Stomach (tissue), 9 donors: ENCODE results near the gene EOMES. TPM values are rescaled to one million over a fixed set of nuclear protein-coding genes. Genes with fewer than 3 reads are reported as not detected.

Experiments used
- DNase-seq, 2 donors: peaks; one replicate each; pipeline versions ENCODE4 v3.0.0 to v3.0.0-alpha.2; 2013 to 2019
- H3K27ac ChIP-seq, 5 donors: fragments of 200-600 bp in 4 of 5; sonication (generic) in 4 of 5; one replicate each; pipeline ENCODE4 v1.5.1; 2013 to 2019; ENCODE audit warnings: mild to moderate bottlenecking in 1 of 5, moderate library complexity in 1 of 5
- H3K27me3 ChIP-seq, 3 donors: fragments of 200-600 bp; sonication (generic); one replicate each; pipeline ENCODE4 v1.5.1; 2017 to 2019; ENCODE audit warnings: mixed run types in 1 of 3
- H3K36me3 ChIP-seq, 4 donors: fragments of 200-600 bp; sonication (generic); 1 replicate in 3 of 4; 2 replicates in 1 of 4; pipeline ENCODE4 v1.5.1; 2016 to 2019
- H3K4me1 ChIP-seq, 4 donors: fragments of 200-600 bp; sonication (generic); one replicate each; pipeline ENCODE4 v1.5.1; 2016 to 2019
- H3K4me3 ChIP-seq, 4 donors: fragments of 200-600 bp; sonication (generic) in 3 of 4; one replicate each; pipeline ENCODE4 v1.5.1; 2016 to 2019; ENCODE audit warnings: mild to moderate bottlenecking in 1 of 4
- H3K9me3 ChIP-seq, 4 donors: fragments of 200-600 bp; sonication (generic); one replicate each; pipeline ENCODE4 v1.5.1; 2016 to 2019
- EP300 ChIP-seq: sonication (generic); formaldehyde crosslinking; IDR thresholded peaks from one replicate; pipeline ENCODE4 v1.6.1; 2017; ENCODE audit warnings: antibody characterized with exemption
- POLR2A ChIP-seq, 4 donors: fragments of 450-650 bp; IDR thresholded peaks; one replicate each; pipeline ENCODE4 v1.6.1; 2016; ENCODE audit warnings: antibody characterized with exemption in 4 of 4, control low read depth in 2 of 4, mild to moderate bottlenecking in 1 of 4, moderate library complexity in 1 of 4
- POLR2AphosphoS5 ChIP-seq, 3 donors: sonication (generic); formaldehyde crosslinking; IDR thresholded peaks; one replicate each; pipeline ENCODE4 v1.6.1; 2016; ENCODE audit warnings: antibody characterized with exemption in 3 of 3
- WGBS, 5 donors: extraction: QIAGEN DNeasy Blood & Tissue Kit in 3 of 5; methylation state at CpG; one replicate each; pipeline versions ENCODE4 v1.1.5 to v1.1.7; 2013 to 2018; 5-methylcytosine and 5-hydroxymethylcytosine counted together
- intact Hi-C: fragments of 100-400 bp; cut with DNase I; formaldehyde crosslinking; loops from one replicate; pipeline ENCODE4 v1.15.1; 2023; ENCODE audit warnings: low total_unique reads
- polyA plus RNA-seq, 3 donors: library from polyadenylated mRNA; stranded (reverse); fragments of 200-250 nt; gene quantifications; one replicate each; pipeline ENCODE4 v1.2.3, GENCODE V29; 2013
- total RNA-seq, 5 donors: library from RNA; depleted of rRNA; stranded (reverse); fragments of >200 nt; gene quantifications; one replicate each; pipeline versions ENCODE4 v1.1.0 to v1.2.3, GENCODE V29; 2014 to 2016
- TF ChIP-seq, protein P1 (sequence below), 7 experiments: fragments of 450-650 bp in 4 of 7; fragments of 200-600 bp in 3 of 7; sonication (generic) in 3 of 7; IDR thresholded peaks; one replicate each; pipeline ENCODE4 v1.5.1; 2016 to 2019; ENCODE audit warnings: antibody characterized with exemption in 7 of 7, control low read depth in 2 of 7, mild to moderate bottlenecking in 1 of 7
- donor health status: healthy with polysubstance abuse.
- donor health status: Bipolar disorder and iron deficiency.
- donor health status: healthy.

The EOMES gene
- total and polyA plus RNA-seq, 8 donors = 0.10 to 0.58 (median 0.34) TPM; not detected in 4

DNA sequence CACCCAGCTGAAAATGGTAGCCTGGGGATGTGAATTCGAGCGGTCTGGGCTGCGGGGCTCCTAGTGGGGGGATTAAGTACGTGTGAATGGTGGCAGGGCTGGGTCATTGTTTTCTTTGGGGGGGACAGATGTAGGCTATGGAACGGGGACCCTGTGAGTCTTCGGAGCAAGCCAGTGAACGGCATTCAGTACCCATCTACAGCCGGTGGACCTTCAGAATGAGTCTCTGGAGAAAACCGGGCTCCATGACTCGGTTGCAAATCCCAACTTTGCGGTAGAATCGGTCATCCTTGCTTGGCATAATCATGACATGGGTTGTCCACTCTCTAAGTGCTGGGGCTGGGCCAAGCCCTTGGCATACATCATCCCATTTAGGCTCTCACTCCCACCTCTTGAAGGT lies 7.2 kb upstream of the EOMES start:
- intact Hi-C loops = no loop called here
- Histone ChIP-seq H3K27ac (no peak overlapping the region), H3K27me3 (peaks cover 33 to 82% (median 75%) of the 10 kb centered on the region in 3 donors), H3K4me1 (peaks cover 11 to 38% (median 29%) of the 10 kb centered on the region in 4 donors), H3K9me3 (no peaks in the 10 kb centered on the region), H3K4me3 (no peak overlapping the region), H3K36me3 (no peaks in the 10 kb centered on the region)
- WGBS, 5 donors = 7 to 12% (median 8%) methylated on average over 8 to 12 of the region's 12 CpGs
- no peak for DNase-seq
- TF ChIP-seq, protein P1, sequence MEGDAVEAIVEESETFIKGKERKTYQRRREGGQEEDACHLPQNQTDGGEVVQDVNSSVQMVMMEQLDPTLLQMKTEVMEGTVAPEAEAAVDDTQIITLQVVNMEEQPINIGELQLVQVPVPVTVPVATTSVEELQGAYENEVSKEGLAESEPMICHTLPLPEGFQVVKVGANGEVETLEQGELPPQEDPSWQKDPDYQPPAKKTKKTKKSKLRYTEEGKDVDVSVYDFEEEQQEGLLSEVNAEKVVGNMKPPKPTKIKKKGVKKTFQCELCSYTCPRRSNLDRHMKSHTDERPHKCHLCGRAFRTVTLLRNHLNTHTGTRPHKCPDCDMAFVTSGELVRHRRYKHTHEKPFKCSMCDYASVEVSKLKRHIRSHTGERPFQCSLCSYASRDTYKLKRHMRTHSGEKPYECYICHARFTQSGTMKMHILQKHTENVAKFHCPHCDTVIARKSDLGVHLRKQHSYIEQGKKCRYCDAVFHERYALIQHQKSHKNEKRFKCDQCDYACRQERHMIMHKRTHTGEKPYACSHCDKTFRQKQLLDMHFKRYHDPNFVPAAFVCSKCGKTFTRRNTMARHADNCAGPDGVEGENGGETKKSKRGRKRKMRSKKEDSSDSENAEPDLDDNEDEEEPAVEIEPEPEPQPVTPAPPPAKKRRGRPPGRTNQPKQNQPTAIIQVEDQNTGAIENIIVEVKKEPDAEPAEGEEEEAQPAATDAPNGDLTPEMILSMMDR (IDR thresholded peaks at IDR 0.05) = no peak
- TF ChIP-seq POLR2A (IDR thresholded peaks at IDR 0.05) (no peak), EP300 (no peak), POLR2AphosphoS5 (IDR thresholded peaks at IDR 0.05) (no peak)

DNA sequence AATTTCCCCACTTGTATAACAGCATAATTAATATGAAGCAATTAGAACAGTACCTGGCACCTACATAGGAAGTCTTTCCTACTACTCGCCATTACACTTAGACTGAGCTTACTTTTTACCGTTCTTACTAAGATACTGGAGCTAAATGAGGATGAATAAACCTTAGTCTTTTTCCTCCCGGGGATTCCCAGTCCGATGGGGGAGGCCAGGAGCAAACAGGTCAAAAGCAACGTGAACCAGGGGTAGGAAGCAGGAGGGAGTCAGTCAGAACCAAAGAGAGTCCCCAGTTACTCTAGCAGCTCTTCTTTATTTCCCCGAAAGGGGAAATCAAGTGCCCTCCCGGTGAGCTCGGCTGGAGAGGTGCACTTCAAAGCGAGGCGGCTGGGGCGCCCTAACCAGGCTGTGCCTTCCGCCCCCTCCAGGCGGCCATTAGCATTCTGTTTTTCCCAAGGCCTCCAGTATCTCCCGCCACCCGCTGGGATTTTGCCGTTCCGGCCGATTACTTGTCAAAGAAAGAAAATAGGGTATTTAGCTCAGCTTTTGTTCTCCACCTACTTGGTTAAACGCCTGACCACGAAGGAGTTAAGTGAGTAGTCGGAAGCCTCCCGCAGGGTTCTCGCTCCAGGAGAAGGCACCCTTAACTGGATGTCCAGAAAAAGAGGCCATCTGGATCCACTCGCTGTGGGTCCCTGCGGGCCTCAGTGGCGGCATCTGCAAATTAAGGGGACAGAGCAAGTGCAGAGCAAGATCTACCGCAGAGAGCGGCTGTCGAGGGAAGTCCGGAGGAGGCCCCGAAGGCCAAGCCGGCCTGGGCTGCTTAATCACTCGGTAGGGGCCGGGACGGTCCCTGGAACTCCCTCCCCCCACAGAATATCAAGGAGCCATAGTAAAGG lies 6.3 kb upstream of the EOMES start:
- Histone ChIP-seq H3K4me3 (peak overlapping the region in 2 of 4 donors; percentile 5 to 24), H3K4me1 (peaks cover 14 to 47% (median 35%) of the 10 kb centered on the region in 4 donors), H3K27ac (no peak overlapping the region), H3K27me3 (peaks cover 39 to 91% (median 84%) of the 10 kb centered on the region in 3 donors), H3K9me3 (no peaks in the 10 kb centered on the region), H3K36me3 (no peaks in the 10 kb centered on the region)
- 4 to 9% (median 6%) methylated on average over 29 to 35 of the region's 35 CpGs for WGBS, 5 donors
- TF ChIP-seq POLR2AphosphoS5 (IDR thresholded peaks at IDR 0.05) (no peak), EP300 (no peak), POLR2A (IDR thresholded peaks at IDR 0.05) (no peak)
- TF ChIP-seq, protein P1 (IDR thresholded peaks at IDR 0.05) = no peak
- intact Hi-C loops = no loop called here
- DNase-seq = peak in 1 of 2 donors; percentile 20

DNA sequence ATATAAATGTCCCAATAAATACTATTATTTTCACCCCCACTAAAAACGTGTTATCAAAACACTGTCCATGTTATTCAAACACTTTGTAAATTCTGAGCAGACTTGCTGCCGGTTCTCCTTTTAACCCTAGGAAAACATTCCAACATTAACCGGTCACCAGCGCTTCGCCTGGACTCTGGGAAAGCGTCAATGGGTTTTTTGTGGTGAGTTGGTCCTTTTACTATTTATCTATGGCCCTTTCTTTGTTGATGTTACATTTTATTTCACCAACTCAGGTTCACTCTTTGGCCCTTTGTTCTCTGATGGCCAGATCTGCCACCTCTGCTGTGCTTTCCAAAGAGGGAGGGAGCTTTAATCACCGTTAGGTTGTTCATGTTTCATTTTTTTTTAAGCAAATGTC lies 4.1 kb upstream of the EOMES start:
- Histone ChIP-seq H3K36me3 (no peaks in the 10 kb centered on the region), H3K4me1 (peaks cover 36 to 69% (median 56%) of the 10 kb centered on the region in 4 donors), H3K27me3 (peaks cover 49 to 100% (median 96%) of the 10 kb centered on the region in 3 donors), H3K27ac (no peak overlapping the region), H3K4me3 (no peak overlapping the region), H3K9me3 (no peaks in the 10 kb centered on the region)
- WGBS, 5 donors = 10 to 23% (median 14%) methylated on average over 7 of the region's 7 CpGs
- DNase-seq = no peak
- intact Hi-C loops = no loop called here
- TF ChIP-seq, protein P1 (IDR thresholded peaks at IDR 0.05) = no peak
- TF ChIP-seq POLR2A (IDR thresholded peaks at IDR 0.05) (no peak), EP300 (no peak), POLR2AphosphoS5 (IDR thresholded peaks at IDR 0.05) (no peak)

DNA sequence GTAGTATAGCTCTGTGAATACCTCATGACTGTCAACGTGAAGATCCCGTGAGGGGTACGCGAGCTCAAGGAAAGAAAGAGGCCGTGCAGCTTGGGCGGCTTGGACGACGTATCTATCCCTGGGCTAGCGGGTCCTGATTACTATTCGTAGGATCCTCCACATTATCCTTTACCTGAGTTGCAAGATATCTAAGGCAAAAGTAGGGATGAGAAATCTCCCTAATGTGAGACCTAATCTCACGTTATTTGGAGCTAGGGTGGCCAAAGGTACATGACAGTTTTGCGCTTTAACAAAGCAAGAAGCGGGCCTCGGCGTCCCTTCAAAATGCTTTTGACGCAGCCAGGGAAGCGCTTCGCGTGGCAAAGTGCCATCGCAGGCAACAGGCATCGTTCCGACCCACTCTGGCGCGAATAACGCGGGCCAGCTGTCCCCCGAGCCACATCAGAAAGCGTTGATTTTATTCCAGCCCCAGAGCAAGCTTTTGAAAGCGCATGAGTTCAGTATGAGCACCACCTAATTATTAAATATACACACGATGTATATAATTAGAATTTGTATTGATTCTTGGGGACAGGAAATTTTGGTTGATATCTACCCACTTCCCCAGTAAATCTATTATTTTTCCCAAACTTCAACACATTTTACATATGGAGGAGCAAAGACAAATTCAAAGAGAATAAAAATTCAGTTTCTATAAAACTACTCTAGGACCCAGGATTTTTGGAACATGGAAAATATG lies 2.5 kb upstream of the EOMES start:
- intact Hi-C loops = no loop called here
- Histone ChIP-seq H3K36me3 (no peaks in the 10 kb centered on the region), H3K9me3 (no peaks in the 10 kb centered on the region), H3K27ac (no peak overlapping the region), H3K27me3 (peaks cover 50 to 100% (median 94%) of the 10 kb centered on the region in 3 donors), H3K4me3 (no peak overlapping the region), H3K4me1 (peaks cover 36 to 60% (median 50%) of the 10 kb centered on the region in 4 donors)
- 9 to 13% (median 10%) methylated on average over 30 of the region's 30 CpGs for WGBS, 5 donors
- no peak for DNase-seq
- no peak for TF ChIP-seq POLR2A (IDR thresholded peaks at IDR 0.05)
- TF ChIP-seq POLR2AphosphoS5 (IDR thresholded peaks at IDR 0.05) = no peak
- no peak for TF ChIP-seq EP300
- TF ChIP-seq, protein P1 (IDR thresholded peaks at IDR 0.05) = no peak
